HepG2 (cell line): ENCODE data around the gene FUCA2. TPM values are rescaled to one million over a fixed set of nuclear protein-coding genes. Genes with fewer than 3 reads are reported as not detected.

Source experiments
- ATAC-seq: fragments of 200-7000 bp; cut with Tn5 transposase; 3 replicates; pipeline ENCODE4 v1.9.1; 2020; ENCODE audit warnings: mild to moderate bottlenecking, moderate library complexity
- BruUV-seq: library from RNA; stranded (reverse); fragments of 400-500 nt; replicated peaks from 2 replicates; lab custom pipeline; 2021; lab: Mats Ljungman, UMichigan
- CTCF ChIA-PET: fragments of 300-600 bp; formaldehyde crosslinking; extraction: SDS; loops from one replicate; lab custom pipeline; 2021; ENCODE audit warnings: low total read pairs, inconsistent platforms, low intra/inter-chr PET ratio; lab: Yijun Ruan, JAX
- POLR2A ChIA-PET: fragments of 350-600 bp; sonication (Branson Sonifier 250); formaldehyde crosslinking; loops from one replicate; lab custom pipeline; 2020; ENCODE audit warnings: antibody characterized with exemption, inconsistent platforms; lab: Yijun Ruan, JAX
- DNase-seq: peaks from one replicate; pipeline ENCODE4 v3.0.0-alpha.2; 2015; ENCODE audit warnings: low spot score
- FAIRE-seq: peaks from 3 replicates; lab custom pipeline; 2011; peaks lifted over from hg19 to GRCh38; lab: Jason Lieb, UNC
- H2AFZ ChIP-seq: one replicate; pipeline ENCODE4 v1.6.1; 2011; ENCODE audit warnings: low read length, inconsistent platforms
- H3K27ac ChIP-seq: fragments of 300-600 bp; 3 replicates; pipeline ENCODE4 v1.8.0; 2011; ENCODE audit warnings: mixed run types, mild to moderate bottlenecking, mixed read lengths, low read length, inconsistent platforms; ENCODE audit not compliant: insufficient read depth; ENCODE audit errors: extremely low read length
- H3K27me3 ChIP-seq, 2 experiments: fragments of 200-600 bp in 1 of 2; 2 replicates in 1 of 2; 3 replicates in 1 of 2; pipeline versions ENCODE4 v1.6.0 to v1.8.0; 2011; ENCODE audit warnings: low read length in 2 of 2, mild to moderate bottlenecking in 2 of 2, moderate library complexity in 2 of 2, inconsistent platforms in 1 of 2; ENCODE audit not compliant: insufficient read depth in 2 of 2, control insufficient read depth in 1 of 2
- H3K36me3 ChIP-seq, 2 experiments: fragments of 200-600 bp in 1 of 2; replicated peaks in 1 of 2; 2 replicates in 1 of 2; 3 replicates in 1 of 2; pipeline versions ENCODE4 v1.5.1 to v1.8.0; 2011; ENCODE audit warnings: low read length in 2 of 2, inconsistent platforms in 1 of 2; ENCODE audit not compliant: insufficient read depth in 2 of 2, control insufficient read depth in 1 of 2
- H3K4me1 ChIP-seq: 2 replicates; pipeline ENCODE4 v1.5.1; 2012; ENCODE audit warnings: low read length, inconsistent platforms; ENCODE audit not compliant: insufficient read depth
- H3K4me2 ChIP-seq: 2 replicates; pipeline ENCODE4 v1.6.0; 2011; ENCODE audit warnings: low read depth, low read length, inconsistent platforms
- H3K4me3 ChIP-seq, 3 experiments: fragments of 200-600 bp in 1 of 3; sonication (generic), shearing (Covaris generic) in 1 of 3; replicated peaks in 1 of 3; 2 replicates each; pipeline ENCODE4 v1.5.1; 2011 to 2016; ENCODE audit warnings: low read length in 3 of 3, inconsistent platforms in 2 of 3, low read depth in 2 of 3, mild to moderate bottlenecking in 2 of 3, control low read depth in 1 of 3, mixed read lengths in 1 of 3; ENCODE audit not compliant: insufficient read depth in 1 of 3
- H3K79me2 ChIP-seq: one replicate; pipeline ENCODE4 v1.6.1; 2011; ENCODE audit warnings: low read length, inconsistent platforms; ENCODE audit not compliant: insufficient read depth
- H3K9ac ChIP-seq: 2 replicates; pipeline ENCODE4 v1.6.0; 2011; ENCODE audit warnings: mild to moderate bottlenecking, low read depth, low read length, inconsistent platforms; ENCODE audit not compliant: insufficient read depth
- H3K9me3 ChIP-seq: 2 replicates; pipeline ENCODE4 v1.5.1; 2012; ENCODE audit warnings: mild to moderate bottlenecking, low read length
- H4K20me1 ChIP-seq: 2 replicates; pipeline ENCODE4 v1.6.0; 2011; ENCODE audit warnings: inconsistent platforms, mild to moderate bottlenecking, low read length, moderate library complexity; ENCODE audit not compliant: insufficient read depth
- FOSL1 ChIP-seq: sonication (generic); formaldehyde crosslinking; IDR thresholded peaks from 2 replicates; pipeline ENCODE4 v1.9.0; 2021; ENCODE audit warnings: missing genetic modification reagents, borderline replicate concordance
- GPN1 ChIP-seq: sonication (generic); formaldehyde crosslinking; IDR thresholded peaks from 2 replicates; pipeline ENCODE4 v1.5.1; 2020; ENCODE audit warnings: missing genetic modification reagents, borderline replicate concordance
- HDAC1 ChIP-seq: sonication (generic); formaldehyde crosslinking; IDR thresholded peaks from 2 replicates; pipeline ENCODE4 v1.5.1; 2020; ENCODE audit warnings: mild to moderate bottlenecking, missing genetic modification reagents
- IKZF1 ChIP-seq: fragments of 450-650 bp; IDR thresholded peaks from 2 replicates; pipeline ENCODE4 v1.7.1; 2016
- KLF11 ChIP-seq: IDR thresholded peaks from 2 replicates; pipeline ENCODE4 v1.6.1; 2016; ENCODE audit warnings: missing compliant biosample characterization
- MYNN ChIP-seq: sonication (generic); formaldehyde crosslinking; IDR thresholded peaks from 2 replicates; pipeline ENCODE4 v1.4.0; 2020; ENCODE audit warnings: mild to moderate bottlenecking, low read depth, missing genetic modification reagents
- MZF1 ChIP-seq: sonication (generic); formaldehyde crosslinking; IDR thresholded peaks from 2 replicates; pipeline ENCODE4 v1.8.1; 2023; ENCODE audit warnings: mild to moderate bottlenecking, missing genetic modification reagents, borderline replicate concordance
- POLR2AphosphoS2 ChIP-seq: IDR thresholded peaks from 2 replicates; pipeline ENCODE4 v1.6.1; 2011; ENCODE audit warnings: low read depth, low read length, improper control_type of control experiment
- RAD51 ChIP-seq: fragments of 450-650 bp; IDR thresholded peaks from 2 replicates; pipeline ENCODE4 v1.6.1; 2016; ENCODE audit warnings: borderline replicate concordance
- SP4 ChIP-seq: sonication (generic); formaldehyde crosslinking; IDR thresholded peaks from 2 replicates; pipeline ENCODE4 v1.8.1; 2023; ENCODE audit warnings: mild to moderate bottlenecking, missing genetic modification reagents
- ZFYVE20 ChIP-seq: sonication (generic); formaldehyde crosslinking; IDR thresholded peaks from 2 replicates; pipeline ENCODE4 v1.8.0; 2023; ENCODE audit warnings: low read depth, mild to moderate bottlenecking, moderate library complexity, missing genetic modification reagents, borderline replicate concordance
- ZNF484 ChIP-seq: sonication (generic); formaldehyde crosslinking; IDR thresholded peaks from 2 replicates; pipeline ENCODE4 v1.5.1; 2020; ENCODE audit warnings: mild to moderate bottlenecking, low read depth, missing genetic modification reagents, borderline replicate concordance
- ZNF547 ChIP-seq: sonication (generic); formaldehyde crosslinking; IDR thresholded peaks from 2 replicates; pipeline ENCODE4 v1.5.1; 2020; ENCODE audit warnings: mild to moderate bottlenecking, missing genetic modification reagents
- ZNF570 ChIP-seq: sonication (generic); formaldehyde crosslinking; IDR thresholded peaks from 2 replicates; pipeline ENCODE4 v1.4.0; 2020; ENCODE audit warnings: mild to moderate bottlenecking, missing genetic modification reagents, borderline replicate concordance
- ZNF724P ChIP-seq: sonication (generic); formaldehyde crosslinking; IDR thresholded peaks from 2 replicates; pipeline ENCODE4 v1.8.0; 2022; ENCODE audit warnings: missing genetic modification reagents, borderline replicate concordance
- WGBS: methylation state at CpG from one replicate; pipeline ENCODE4 v1.1.6; 2017; ENCODE audit warnings: low lambda C conversion rate; 5-methylcytosine and 5-hydroxymethylcytosine counted together
- in situ Hi-C: cut with HindIII; loops from 2 replicates; pipeline ENCODE4 v1.10.0; 2017; ENCODE audit warnings: low pct_unique_long_range_greater_than_20kb; ENCODE audit not compliant: extremely low pct_ligation_motif_present
- intact Hi-C: fragments of 100-400 bp; cut with micrococcal nuclease; formaldehyde crosslinking; loops from one replicate; pipeline ENCODE4 v1.10.0; 2022; ENCODE audit not compliant: unreplicated experiment
- polyA plus RNA-seq, 8 experiments: library from polyadenylated mRNA; depleted of rRNA in 3 of 8; stranded (reverse) in 7 of 8; unstranded in 1 of 8; fragments of >200 nt; fragmentation: Illumina TruSeq in 4 of 8; extraction: Trizol in 4 of 8; gene quantifications; 2 replicates each; pipeline versions ENCODE4 v1.2.1 to v1.2.3, GENCODE V29; 2011 to 2016; ENCODE audit warnings: low read depth in 4 of 8, missing spikeins in 1 of 8, mixed read lengths in 1 of 8; ENCODE audit not compliant: insufficient read depth in 1 of 8
- total RNA-seq, 5 experiments: library from RNA; depleted of rRNA; stranded (reverse); fragments of >200 nt; fragmentation: Illumina TruSeq; extraction: Trizol; gene quantifications; 2 replicates each; pipeline ENCODE4 v1.2.3, GENCODE V29; 2016; ENCODE audit warnings: low read depth in 1 of 5
- TF ChIP-seq, protein P1 (sequence below): sonication (generic); formaldehyde crosslinking; conservative IDR thresholded peaks from 2 replicates; pipeline ENCODE4 v1.8.0; 2022; ENCODE audit warnings: low read depth, missing genetic modification reagents
- TF ChIP-seq, protein P2 (sequence below): sonication (generic); formaldehyde crosslinking; IDR thresholded peaks from 2 replicates; pipeline ENCODE4 v1.4.0; 2020; ENCODE audit warnings: missing genetic modification reagents, borderline replicate concordance

Gene FUCA2
- total and polyA plus RNA-seq, 2 of the 13 experiments (the other 11 are each of a cell fraction or from before 2014, with no cell fraction given), result 87.4 to 144 TPM

GRCh38 chr6:143505537-143505936, 6.0 kb downstream of the FUCA2 start:
- Histone ChIP-seq H3K4me1 (peaks cover 34% of the 10 kb centered on the region), H3K36me3 (peaks cover 24 to 66% of the 10 kb centered on the region in 2 experiments), H3K27ac (no peak overlapping the region), H3K9me3 (no peaks in the 10 kb centered on the region), H3K4me2 (no peak overlapping the region), H4K20me1 (no peaks in the 10 kb centered on the region; the same call in 1 of the 2 replicates), H3K27me3 (no peaks in the 10 kb centered on the region), H2AFZ (no peak overlapping the region), H3K9ac (no peak overlapping the region), H3K79me2 (peaks cover 26% of the 10 kb centered on the region), H3K4me3 (no peak overlapping the region)
- TF ChIP-seq HDAC1 (no peak), SP4 (no peak), ZFYVE20 (CRISPR knock-in tag) (no peak), ZNF484 (CRISPR knock-in tag) (no peak), POLR2AphosphoS2 (0 out of 2 replicates have a peak, but pooled peaks have one; percentile 13), ZNF547 (no peak), ZNF570 (CRISPR knock-in tag) (no peak)
- DNase-seq (no peak), FAIRE-seq (no peak), ATAC-seq (no peak)
- 95% methylated on average over 2 of the region's 2 CpGs for WGBS
- in situ Hi-C loops (no loop called here), intact Hi-C loops (no loop called here)
- POLR2A ChIA-PET, result no interaction called here
- no TSS peak for BruUV-seq
- CTCF ChIA-PET, result no interaction called here

GRCh38 chr6:143505111-143505510, 6.4 kb downstream of the FUCA2 start:
- H3K4me1 ChIP-seq, result peaks cover 30% of the 10 kb centered on the region
- no peak overlapping the region for H3K4me3 ChIP-seq
- no TSS peak for BruUV-seq
- ATAC-seq, result no peak
- no peak for DNase-seq
- ChIA-PET CTCF (no interaction called here), POLR2A (no interaction called here)
- H4K20me1 ChIP-seq, result no peaks in the 10 kb centered on the region; the same call in 1 of the 2 replicates
- H3K9ac ChIP-seq, result no peak overlapping the region
- in situ Hi-C loops, result no loop called here
- H3K9me3 ChIP-seq, result no peaks in the 10 kb centered on the region
- intact Hi-C loops, result no loop called here
- H2AFZ ChIP-seq, result no peak overlapping the region
- H3K79me2 ChIP-seq, result peaks cover 21% of the 10 kb centered on the region
- 83% methylated on average over 5 of the region's 5 CpGs for WGBS
- no peak for TF ChIP-seq IKZF1
- TF ChIP-seq FOSL1, result no peak
- no peak for TF ChIP-seq MYNN (CRISPR knock-in tag)
- TF ChIP-seq, protein P1, sequence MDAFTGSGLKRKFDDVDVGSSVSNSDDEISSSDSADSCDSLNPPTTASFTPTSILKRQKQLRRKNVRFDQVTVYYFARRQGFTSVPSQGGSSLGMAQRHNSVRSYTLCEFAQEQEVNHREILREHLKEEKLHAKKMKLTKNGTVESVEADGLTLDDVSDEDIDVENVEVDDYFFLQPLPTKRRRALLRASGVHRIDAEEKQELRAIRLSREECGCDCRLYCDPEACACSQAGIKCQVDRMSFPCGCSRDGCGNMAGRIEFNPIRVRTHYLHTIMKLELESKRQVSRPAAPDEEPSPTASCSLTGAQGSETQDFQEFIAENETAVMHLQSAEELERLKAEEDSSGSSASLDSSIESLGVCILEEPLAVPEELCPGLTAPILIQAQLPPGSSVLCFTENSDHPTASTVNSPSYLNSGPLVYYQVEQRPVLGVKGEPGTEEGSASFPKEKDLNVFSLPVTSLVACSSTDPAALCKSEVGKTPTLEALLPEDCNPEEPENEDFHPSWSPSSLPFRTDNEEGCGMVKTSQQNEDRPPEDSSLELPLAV, result no peak
- no peak for TF ChIP-seq GPN1
- TF ChIP-seq, protein P2, sequence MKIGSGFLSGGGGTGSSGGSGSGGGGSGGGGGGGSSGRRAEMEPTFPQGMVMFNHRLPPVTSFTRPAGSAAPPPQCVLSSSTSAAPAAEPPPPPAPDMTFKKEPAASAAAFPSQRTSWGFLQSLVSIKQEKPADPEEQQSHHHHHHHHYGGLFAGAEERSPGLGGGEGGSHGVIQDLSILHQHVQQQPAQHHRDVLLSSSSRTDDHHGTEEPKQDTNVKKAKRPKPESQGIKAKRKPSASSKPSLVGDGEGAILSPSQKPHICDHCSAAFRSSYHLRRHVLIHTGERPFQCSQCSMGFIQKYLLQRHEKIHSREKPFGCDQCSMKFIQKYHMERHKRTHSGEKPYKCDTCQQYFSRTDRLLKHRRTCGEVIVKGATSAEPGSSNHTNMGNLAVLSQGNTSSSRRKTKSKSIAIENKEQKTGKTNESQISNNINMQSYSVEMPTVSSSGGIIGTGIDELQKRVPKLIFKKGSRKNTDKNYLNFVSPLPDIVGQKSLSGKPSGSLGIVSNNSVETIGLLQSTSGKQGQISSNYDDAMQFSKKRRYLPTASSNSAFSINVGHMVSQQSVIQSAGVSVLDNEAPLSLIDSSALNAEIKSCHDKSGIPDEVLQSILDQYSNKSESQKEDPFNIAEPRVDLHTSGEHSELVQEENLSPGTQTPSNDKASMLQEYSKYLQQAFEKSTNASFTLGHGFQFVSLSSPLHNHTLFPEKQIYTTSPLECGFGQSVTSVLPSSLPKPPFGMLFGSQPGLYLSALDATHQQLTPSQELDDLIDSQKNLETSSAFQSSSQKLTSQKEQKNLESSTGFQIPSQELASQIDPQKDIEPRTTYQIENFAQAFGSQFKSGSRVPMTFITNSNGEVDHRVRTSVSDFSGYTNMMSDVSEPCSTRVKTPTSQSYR, result no peak
- TF ChIP-seq ZNF724P (CRISPR knock-in tag), result no peak
- TF ChIP-seq MZF1 (CRISPR knock-in tag), result no peak
- no peak for TF ChIP-seq KLF11
- TF ChIP-seq RAD51, result no peak
- H3K27me3 ChIP-seq, result no peaks in the 10 kb centered on the region
- H3K27ac ChIP-seq, result no peak overlapping the region
- no peak overlapping the region for H3K4me2 ChIP-seq
- no peak for FAIRE-seq
- H3K36me3 ChIP-seq, result peaks cover 24 to 70% of the 10 kb centered on the region in 2 experiments
